Stimulated activated memory B cell treated with anti-CD40 and anti-IgM and Interleukin-4, amounts not matched to agents 10 μg/mL and 1 μg/mL and 100 μg/mL, for 72 hours (primary cell): ENCODE measurements around the gene KRTAP27-1.

Source experiments
- ATAC-seq: fragments of 150-1000 bp; cut with Tn5 transposase; 2 replicates; pipeline ENCODE4 v1.10.0; 2021
- H3K27ac Mint-ChIP-seq: one replicate; pipeline ENCODE4 v1.8.0; 2022; ENCODE audit warnings: mild to moderate bottlenecking, mixed read lengths
- H3K27me3 Mint-ChIP-seq: one replicate; pipeline ENCODE4 v1.8.0; 2022; ENCODE audit warnings: mixed read lengths
- H3K36me3 Mint-ChIP-seq: one replicate; pipeline ENCODE4 v1.8.0; 2022; ENCODE audit warnings: mixed read lengths
- H3K4me1 Mint-ChIP-seq: one replicate; pipeline ENCODE4 v1.8.0; 2022; ENCODE audit warnings: mixed read lengths
- H3K4me3 Mint-ChIP-seq: one replicate; pipeline ENCODE4 v1.8.0; 2022; ENCODE audit warnings: mild to moderate bottlenecking, moderate library complexity, mixed read lengths
- H3K9me3 Mint-ChIP-seq: one replicate; pipeline ENCODE4 v1.8.0; 2022; ENCODE audit warnings: mixed read lengths

KRTAP27-1 gene

DNA sequence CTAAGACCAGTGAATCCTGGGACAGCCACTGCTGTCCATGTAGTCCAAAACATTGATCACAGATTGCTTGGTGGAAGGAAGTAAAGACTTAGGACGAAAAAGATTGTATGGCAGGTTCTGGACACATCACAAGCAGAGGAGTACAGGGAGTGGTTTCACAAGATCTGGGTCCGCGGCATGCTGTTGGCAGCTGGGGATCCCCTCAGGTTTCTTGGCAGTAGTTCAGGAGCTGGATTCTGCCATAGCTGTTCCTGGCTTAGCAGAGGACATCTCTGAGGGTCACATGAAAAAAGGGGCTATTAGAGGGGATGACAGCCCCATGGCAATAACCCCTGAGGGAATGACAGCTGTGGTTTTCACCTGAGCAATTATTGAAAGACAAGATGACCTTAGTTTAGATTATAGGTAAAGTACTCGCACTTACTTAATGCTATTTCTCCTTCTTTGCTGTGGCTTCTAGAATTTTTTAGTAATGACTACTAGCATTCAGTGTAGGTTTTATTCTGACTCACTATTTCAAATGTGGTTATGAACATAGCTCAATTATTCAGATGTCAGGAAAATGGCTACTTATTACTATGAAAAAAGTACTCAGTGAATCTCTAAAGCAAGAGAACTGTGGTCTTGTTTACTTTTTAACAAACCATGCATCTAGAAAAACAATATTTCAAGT is 8.2 kb downstream of the KRTAP27-1 start:
- no peak for ATAC-seq
- Mint-ChIP-seq H3K4me3 (no peak overlapping the region), H3K27ac (no peak overlapping the region), H3K36me3 (no peaks in the 10 kb centered on the region), H3K9me3 (peaks cover 5% of the 10 kb centered on the region), H3K27me3 (no peaks in the 10 kb centered on the region), H3K4me1 (no peaks in the 10 kb centered on the region)

DNA sequence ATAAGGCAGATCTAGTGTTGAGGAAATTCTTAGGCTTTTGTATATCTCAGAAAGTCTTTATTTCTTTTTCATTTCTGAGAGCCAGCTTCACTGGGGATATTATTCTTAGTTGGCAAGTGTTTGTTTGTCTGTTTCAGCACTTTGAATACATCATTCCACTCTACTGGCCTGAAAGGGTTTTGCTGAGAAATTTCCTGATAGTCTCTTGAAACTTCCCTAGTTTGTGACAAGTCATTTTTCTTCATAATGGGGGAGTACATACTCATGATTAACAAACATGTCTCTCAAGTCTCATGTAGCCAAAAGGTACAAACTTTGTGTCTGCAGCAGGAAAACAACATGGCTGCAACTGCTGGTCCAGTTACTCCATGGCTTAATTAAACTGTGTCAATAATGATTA is 11.1 kb downstream of the KRTAP27-1 start:
- Mint-ChIP-seq H3K27me3 (no peaks in the 10 kb centered on the region), H3K9me3 (peaks cover 6% of the 10 kb centered on the region), H3K27ac (no peak overlapping the region), H3K4me3 (no peak overlapping the region), H3K36me3 (no peaks in the 10 kb centered on the region), H3K4me1 (no peaks in the 10 kb centered on the region)
- ATAC-seq = no peak

DNA sequence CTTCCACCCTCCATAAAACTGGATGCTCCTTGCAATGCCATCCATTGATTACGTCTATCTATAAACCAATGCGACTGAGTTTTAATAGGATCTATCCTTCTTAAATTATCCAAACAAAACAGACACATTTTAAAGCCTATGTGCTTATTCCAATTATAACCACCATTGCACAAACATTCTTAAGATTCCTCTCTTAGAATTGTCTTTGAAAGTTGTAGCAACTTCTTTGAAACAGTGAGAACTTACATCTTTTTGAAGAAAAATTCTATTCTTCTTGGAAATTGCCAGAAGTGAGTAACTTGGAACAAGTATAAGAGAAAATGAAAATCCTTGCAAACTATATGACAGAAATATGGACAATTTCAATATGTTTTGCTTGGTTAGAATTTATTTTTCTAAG is 17.3 kb downstream of the KRTAP27-1 start, which contains the start of gene KRTAP26-1:
TSS of gene KRTAP26-1 (minus strand) at position 101 of the 400 bp plus-strand sequence. CDS start 280 bp downstream, outside the sequence.
- Mint-ChIP-seq H3K27ac (no peak within 1 kb of the TSS), H3K9me3 (peaks cover 6% of the 10 kb centered on the region), H3K4me3 (no peak within 1 kb of the TSS), H3K36me3 (no peaks in the 10 kb centered on the region), H3K27me3 (no peaks in the 10 kb centered on the region), H3K4me1 (no peaks in the 10 kb centered on the region)
- no peak for ATAC-seq

DNA sequence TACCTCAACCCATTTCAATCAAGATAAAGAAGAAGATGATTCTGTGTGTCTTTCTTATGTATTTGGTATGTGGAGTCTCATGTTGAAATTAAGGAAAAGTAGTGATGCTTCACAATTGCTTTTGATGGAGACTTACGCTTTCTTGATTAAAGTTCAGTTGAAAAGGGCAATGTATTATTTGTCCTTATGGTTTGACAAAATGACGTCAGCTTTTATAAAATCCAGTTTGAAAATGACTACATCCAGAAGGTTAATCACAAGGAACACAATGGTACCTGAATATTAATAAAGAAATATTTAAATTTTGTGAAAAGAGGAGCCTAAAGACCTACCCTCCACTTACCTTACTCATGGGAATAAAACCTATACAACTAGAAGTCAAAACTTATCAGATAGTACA is 21.8 kb downstream of the KRTAP27-1 start:
- no peak for ATAC-seq
- peaks cover 2% of the 10 kb centered on the region for H3K9me3 Mint-ChIP-seq
- no peak overlapping the region for H3K27ac Mint-ChIP-seq
- H3K36me3 Mint-ChIP-seq = no peaks in the 10 kb centered on the region
- no peaks in the 10 kb centered on the region for H3K27me3 Mint-ChIP-seq
- H3K4me1 Mint-ChIP-seq = no peaks in the 10 kb centered on the region
- no peak overlapping the region for H3K4me3 Mint-ChIP-seq

DNA sequence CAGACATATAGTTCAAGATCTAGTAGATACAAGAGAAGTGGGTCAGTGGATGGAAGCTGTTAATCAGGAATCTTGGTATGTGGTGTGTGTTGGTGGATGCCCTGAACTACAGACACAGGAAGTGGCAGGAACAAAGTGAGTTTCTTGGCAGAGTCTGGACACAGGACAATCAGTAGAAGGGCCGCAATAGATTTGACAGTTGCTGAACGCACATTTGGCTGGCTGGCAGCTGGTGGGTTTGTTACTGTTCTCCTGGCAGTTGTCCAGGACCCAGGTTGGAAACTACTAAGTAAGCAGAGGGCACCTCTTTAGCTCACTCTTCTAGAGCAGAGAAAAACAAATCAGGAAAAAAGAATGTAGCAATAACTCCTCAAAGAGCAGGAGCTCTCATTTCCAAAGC is 30.6 kb downstream of the KRTAP27-1 start:
- no peaks in the 10 kb centered on the region for H3K27me3 Mint-ChIP-seq
- H3K36me3 Mint-ChIP-seq = no peaks in the 10 kb centered on the region
- ATAC-seq = no peak
- H3K4me1 Mint-ChIP-seq = no peaks in the 10 kb centered on the region
- H3K27ac Mint-ChIP-seq = no peak overlapping the region
- H3K9me3 Mint-ChIP-seq = peaks cover 3% of the 10 kb centered on the region
- H3K4me3 Mint-ChIP-seq = no peak overlapping the region

DNA sequence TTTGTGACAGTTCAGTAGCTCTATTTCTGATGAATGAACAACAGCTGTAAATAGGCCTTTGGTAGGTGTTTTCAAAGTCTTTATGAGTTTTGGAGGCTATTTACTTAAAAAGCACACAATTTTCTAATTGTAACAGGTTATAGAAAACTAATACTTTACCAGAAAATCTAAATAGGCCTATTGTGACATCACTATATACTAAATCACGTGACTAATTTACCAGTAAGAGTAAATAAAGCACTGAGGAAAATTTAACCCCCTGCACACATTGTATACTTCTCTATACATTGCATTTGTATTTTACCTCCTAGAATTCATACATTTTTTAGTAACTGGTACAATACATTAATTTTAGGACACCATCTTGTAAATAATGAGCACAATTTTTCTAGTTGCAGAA is 32.4 kb downstream of the KRTAP27-1 start:
- Mint-ChIP-seq H3K36me3 (no peaks in the 10 kb centered on the region), H3K4me1 (no peaks in the 10 kb centered on the region), H3K27ac (no peak overlapping the region), H3K9me3 (peaks cover 7% of the 10 kb centered on the region), H3K27me3 (no peaks in the 10 kb centered on the region), H3K4me3 (no peak overlapping the region)
- no peak for ATAC-seq

DNA sequence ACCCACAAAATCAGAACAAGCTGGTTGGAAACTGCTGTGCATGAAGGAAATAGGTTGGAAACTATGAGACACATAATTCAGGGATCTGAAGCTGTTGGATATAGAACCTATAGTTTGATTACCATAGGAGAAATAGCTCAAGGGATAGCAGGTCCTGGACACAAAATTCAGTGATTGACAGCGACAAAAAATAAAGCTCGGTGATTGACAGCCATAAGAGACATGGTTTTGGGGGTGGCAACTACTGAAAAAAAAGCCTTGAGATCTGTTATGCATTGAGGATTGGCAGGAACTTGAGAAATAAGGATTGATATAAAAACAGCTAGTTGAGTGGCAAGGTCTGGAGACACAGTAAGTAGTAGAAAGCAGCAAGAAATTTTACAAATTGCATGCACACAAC is 48.3 kb downstream of the KRTAP27-1 start, which contains the start of gene KRTAP25-1:
TSS of gene KRTAP25-1 (minus strand) at position 300 of the 400 bp plus-strand sequence. CDS start at position 276, 24 bp downstream.
- ATAC-seq = no peak
- Mint-ChIP-seq H3K27ac (no peak within 1 kb of the TSS), H3K4me1 (no peaks in the 10 kb centered on the region), H3K4me3 (no peak within 1 kb of the TSS), H3K27me3 (no peaks in the 10 kb centered on the region), H3K9me3 (peaks cover 5% of the 10 kb centered on the region), H3K36me3 (no peaks in the 10 kb centered on the region)
